IPS-18a (cell line): ENCODE data around the gene GLP1R.

ENCODE experiments used
- H3K27ac ChIP-seq: one replicate; pipeline ENCODE4 v1.5.1; 2013; ENCODE audit warnings: low read length
- H3K27me3 ChIP-seq: one replicate; pipeline ENCODE4 v1.6.1; 2013; ENCODE audit warnings: mild to moderate bottlenecking, low read length; ENCODE audit not compliant: control insufficient read depth, insufficient read depth
- H3K36me3 ChIP-seq: one replicate; pipeline ENCODE4 v1.6.1; 2013; ENCODE audit warnings: low read depth, low read length; ENCODE audit not compliant: control insufficient read depth
- H3K4me1 ChIP-seq: one replicate; pipeline ENCODE4 v1.6.1; 2013; ENCODE audit warnings: low read depth, low read length; ENCODE audit not compliant: control insufficient read depth
- H3K4me3 ChIP-seq: one replicate; pipeline ENCODE4 v1.5.1; 2013; ENCODE audit warnings: low read length
- H3K9ac ChIP-seq: one replicate; pipeline ENCODE4 v1.6.1; 2013; ENCODE audit warnings: mild to moderate bottlenecking, low read length, moderate library complexity
- H3K9me3 ChIP-seq: one replicate; pipeline ENCODE4 v1.6.1; 2013; ENCODE audit warnings: low read depth, low read length; ENCODE audit not compliant: control insufficient read depth

The GLP1R gene

DNA sequence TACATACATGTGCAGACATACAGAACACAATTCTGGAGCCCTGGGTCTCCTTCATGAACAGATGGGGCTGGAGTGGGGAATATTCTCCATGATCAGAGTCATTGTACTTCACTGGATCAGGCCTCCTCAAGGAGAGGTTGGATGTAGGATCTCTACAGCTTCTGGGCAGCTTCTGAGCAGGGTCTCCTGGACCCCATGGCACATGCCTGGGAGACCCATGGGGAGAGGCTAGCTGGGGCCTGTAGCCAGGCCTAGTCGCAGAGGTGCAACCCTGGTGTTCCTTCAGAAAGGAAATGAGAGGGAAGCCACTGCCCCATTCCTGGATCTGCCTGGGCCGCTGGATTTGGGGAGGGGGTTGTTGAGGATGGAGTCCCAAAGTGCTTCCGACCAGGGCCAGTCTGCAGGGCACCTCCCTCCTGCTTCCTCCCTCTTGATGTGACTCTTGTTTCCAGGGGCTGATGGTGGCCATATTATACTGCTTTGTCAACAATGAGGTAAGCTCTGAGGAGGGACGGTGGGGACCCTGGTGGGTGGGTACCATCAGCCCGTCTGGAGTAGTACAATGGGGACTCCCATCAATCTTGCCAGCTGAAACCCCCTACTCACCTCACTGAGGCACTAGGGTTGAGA lies 31.8 kb downstream of the GLP1R start:
- H3K9ac ChIP-seq = no peak overlapping the region
- H3K9me3 ChIP-seq = no peaks in the 10 kb centered on the region
- H3K36me3 ChIP-seq = no peaks in the 10 kb centered on the region
- no peaks in the 10 kb centered on the region for H3K4me1 ChIP-seq
- no peak overlapping the region for H3K27ac ChIP-seq
- no peaks in the 10 kb centered on the region for H3K27me3 ChIP-seq
- H3K4me3 ChIP-seq = no peak overlapping the region

DNA sequence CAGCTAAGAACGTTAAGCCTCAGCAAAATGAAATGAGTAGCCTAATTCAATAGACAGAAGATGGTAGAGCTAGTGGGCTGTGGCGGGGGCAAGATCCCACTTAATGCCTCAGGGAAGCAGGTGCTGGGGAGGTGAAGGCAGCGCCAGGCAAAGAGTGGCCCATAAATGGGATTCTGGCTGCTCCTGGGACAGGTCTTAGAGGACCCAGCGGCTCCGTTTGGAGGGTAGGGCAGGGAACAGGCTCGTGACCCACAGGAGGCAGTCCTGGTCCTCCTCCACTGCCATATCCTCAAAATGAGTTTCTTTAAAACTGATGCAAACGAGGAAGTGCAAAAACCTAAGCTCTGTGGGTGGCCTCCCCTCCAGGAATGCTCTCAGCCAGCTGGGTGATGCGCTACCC lies 33.7 kb downstream of the GLP1R start:
- no peak overlapping the region for H3K9ac ChIP-seq
- no peaks in the 10 kb centered on the region for H3K36me3 ChIP-seq
- H3K27ac ChIP-seq = no peak overlapping the region
- no peaks in the 10 kb centered on the region for H3K9me3 ChIP-seq
- no peaks in the 10 kb centered on the region for H3K27me3 ChIP-seq
- peaks cover under 1% of the 10 kb centered on the region for H3K4me1 ChIP-seq
- H3K4me3 ChIP-seq = no peak overlapping the region

DNA sequence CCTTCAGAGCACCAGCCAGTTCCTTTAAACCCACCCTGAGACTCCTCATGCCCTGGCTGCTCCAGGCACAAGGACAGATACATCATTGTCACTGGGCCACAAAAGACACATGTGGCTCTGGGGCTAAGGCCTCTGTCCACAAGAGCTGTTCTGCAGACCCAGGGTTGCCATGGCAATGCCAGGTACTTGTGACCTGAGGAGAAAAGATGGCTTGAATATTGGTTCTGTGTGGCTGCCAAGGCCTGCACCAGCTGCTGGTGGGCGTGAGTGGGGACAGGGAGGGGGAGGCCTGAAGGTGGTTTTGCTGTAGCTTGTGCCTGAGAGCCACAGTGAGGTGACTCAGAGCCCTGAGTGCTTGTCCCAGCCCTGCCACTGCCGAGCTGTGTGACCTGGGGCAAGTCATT lies 34.7 kb downstream of the GLP1R start:
- Histone ChIP-seq H3K27me3 (no peaks in the 10 kb centered on the region), H3K9ac (no peak overlapping the region), H3K4me1 (peaks cover 10% of the 10 kb centered on the region), H3K36me3 (no peaks in the 10 kb centered on the region), H3K27ac (no peak overlapping the region), H3K4me3 (no peak overlapping the region), H3K9me3 (no peaks in the 10 kb centered on the region)

DNA sequence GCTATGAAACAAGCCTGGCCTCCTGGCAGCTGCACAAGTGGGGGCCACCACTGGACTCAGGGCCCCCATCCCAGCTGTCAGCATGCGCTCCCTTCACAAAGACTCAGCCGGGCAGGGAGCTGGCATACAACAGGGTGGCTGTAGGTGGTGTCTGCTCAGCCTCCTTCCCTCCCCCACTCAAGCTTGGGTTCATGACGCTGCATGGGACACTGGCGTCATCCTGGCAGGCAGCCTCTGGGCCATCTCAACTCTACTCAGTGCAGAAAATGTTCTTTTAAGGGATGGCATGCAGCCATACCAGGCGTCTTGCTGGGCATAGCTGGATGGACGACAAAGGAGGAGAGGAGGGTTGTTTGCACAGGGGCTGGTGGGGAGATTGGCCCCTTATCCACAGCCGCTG lies 35.9 kb downstream of the GLP1R start:
- peaks cover 22% of the 10 kb centered on the region for H3K4me1 ChIP-seq
- H3K36me3 ChIP-seq = no peaks in the 10 kb centered on the region
- no peaks in the 10 kb centered on the region for H3K27me3 ChIP-seq
- H3K27ac ChIP-seq = no peak overlapping the region
- no peak overlapping the region for H3K9ac ChIP-seq
- no peak overlapping the region for H3K4me3 ChIP-seq
- H3K9me3 ChIP-seq = no peaks in the 10 kb centered on the region

DNA sequence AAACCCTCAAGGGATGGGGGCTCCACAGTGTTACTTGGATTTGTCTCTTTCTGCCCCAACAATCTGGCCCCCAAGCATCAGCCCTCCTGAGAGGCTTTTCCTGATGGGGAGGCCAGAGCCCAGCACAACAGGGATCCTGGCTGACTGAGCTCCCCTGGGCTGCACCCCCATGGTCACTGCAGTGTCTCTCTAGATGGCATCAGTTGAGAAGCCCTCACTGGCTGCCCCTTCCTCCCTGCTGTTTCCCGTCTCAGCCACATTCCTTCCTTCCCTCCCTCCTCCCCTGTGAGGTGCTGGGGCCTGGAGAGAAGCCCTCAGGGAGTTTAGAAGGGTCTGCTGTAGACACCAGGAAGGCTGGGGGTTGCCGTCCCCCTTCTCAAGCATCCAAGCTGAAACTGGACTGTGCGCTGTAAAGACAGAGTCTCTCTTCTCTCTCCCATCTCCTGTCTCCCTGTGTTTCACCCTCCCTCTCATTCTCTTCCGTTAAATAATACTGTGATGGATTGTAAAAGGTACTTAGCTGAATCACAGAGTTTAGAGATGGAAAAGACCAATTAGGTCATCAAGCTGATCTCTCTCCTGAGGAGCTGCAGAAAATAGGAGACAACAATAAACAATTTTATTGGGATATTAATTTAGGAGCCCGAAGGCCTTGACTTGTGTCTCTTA lies 36.7 kb downstream of the GLP1R start:
- H3K27me3 ChIP-seq = no peaks in the 10 kb centered on the region
- H3K36me3 ChIP-seq = no peaks in the 10 kb centered on the region
- H3K4me1 ChIP-seq = peaks cover 22% of the 10 kb centered on the region
- H3K9me3 ChIP-seq = no peaks in the 10 kb centered on the region
- no peak overlapping the region for H3K4me3 ChIP-seq
- no peak overlapping the region for H3K9ac ChIP-seq
- H3K27ac ChIP-seq = no peak overlapping the region

DNA sequence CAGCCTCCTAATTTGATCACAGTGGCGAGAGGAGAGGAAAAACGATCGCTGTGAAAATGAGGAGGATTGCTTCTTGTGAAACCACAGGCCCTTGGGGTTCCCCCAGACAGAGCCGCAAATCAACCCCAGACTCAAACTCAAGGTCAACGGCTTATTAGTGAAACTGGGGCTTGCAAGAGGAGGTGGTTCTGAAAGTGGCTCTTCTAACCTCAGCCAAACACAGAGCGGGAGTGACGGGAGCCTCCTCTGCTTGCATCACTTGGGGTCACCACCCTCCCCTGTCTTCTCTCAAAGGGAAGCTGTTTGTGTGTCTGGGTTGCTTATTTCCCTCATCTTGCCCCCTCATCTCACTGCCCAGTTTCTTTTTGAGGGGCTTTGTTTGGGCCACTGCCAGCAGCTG lies 37.7 kb downstream of the GLP1R start:
- no peaks in the 10 kb centered on the region for H3K9me3 ChIP-seq
- H3K4me1 ChIP-seq = peaks cover 24% of the 10 kb centered on the region
- H3K27ac ChIP-seq = no peak overlapping the region
- H3K27me3 ChIP-seq = no peaks in the 10 kb centered on the region
- H3K9ac ChIP-seq = no peak overlapping the region
- H3K4me3 ChIP-seq = no peak overlapping the region
- H3K36me3 ChIP-seq = no peaks in the 10 kb centered on the region

DNA sequence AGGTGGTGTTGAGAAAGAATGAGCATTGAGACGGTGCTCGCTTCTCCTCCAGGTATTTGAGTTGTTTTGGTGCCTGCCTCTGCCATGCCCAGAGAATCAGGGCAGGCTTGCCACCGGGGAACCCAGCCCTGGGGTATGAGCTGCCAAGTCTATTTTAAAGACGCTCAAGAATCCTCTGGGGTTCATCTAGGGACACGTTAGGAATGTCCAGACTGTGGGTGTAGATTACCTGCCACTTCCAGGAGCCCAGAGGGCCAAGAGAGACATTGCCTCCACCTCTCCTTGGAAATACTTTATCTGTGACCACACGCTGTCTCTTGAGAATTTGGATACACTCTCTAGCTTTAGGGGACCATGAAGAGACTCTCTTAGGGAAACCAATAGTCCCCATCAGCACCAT lies 38.1 kb downstream of the GLP1R start:
- Histone ChIP-seq H3K4me1 (peaks cover 28% of the 10 kb centered on the region), H3K9ac (no peak overlapping the region), H3K4me3 (no peak overlapping the region), H3K27me3 (no peaks in the 10 kb centered on the region), H3K36me3 (no peaks in the 10 kb centered on the region), H3K27ac (no peak overlapping the region), H3K9me3 (no peaks in the 10 kb centered on the region)

DNA sequence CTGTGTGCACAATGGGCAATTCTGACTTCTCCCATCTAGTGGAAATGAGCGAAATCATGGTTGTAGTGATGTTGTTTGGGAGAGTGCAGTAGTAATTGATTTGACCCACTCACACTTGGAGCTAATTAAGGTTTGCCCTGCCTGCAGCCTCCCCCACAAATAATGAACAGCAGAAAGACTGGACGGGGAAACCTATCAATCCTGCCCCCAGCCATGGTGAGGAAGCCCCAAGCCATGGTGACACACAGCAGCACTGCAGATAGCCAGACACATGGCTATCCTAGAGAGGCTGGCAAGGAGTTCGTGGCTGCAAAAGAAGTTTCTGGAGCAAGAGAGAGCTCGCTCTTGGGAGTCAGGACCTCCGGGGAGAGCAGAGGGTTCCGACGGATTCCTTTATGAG lies 38.6 kb downstream of the GLP1R start:
- Histone ChIP-seq H3K27ac (no peak overlapping the region), H3K9me3 (no peaks in the 10 kb centered on the region), H3K9ac (no peak overlapping the region), H3K36me3 (no peaks in the 10 kb centered on the region), H3K4me3 (no peak overlapping the region), H3K4me1 (peaks cover 33% of the 10 kb centered on the region), H3K27me3 (no peaks in the 10 kb centered on the region)

DNA sequence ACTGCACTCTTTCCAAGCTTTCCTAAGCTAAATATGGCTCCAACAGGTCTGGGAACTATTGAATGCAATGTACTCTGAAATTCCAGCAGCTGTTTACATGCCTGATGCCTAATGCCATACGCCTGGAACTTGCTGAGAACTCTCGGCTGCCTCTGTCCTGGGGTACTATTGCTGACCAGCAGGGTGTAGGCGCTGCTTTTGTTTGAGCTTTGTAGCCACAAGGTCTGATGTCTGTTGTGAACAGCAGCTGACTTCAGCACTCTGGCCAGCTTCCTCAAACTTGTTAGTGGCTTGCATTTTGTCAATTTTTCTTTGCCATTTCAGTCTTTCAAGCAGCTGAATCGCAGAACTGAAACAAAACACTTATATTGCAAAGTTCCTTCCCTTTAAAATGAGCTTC lies 39.8 kb downstream of the GLP1R start:
- Histone ChIP-seq H3K27me3 (no peaks in the 10 kb centered on the region), H3K9me3 (no peaks in the 10 kb centered on the region), H3K27ac (no peak overlapping the region), H3K9ac (no peak overlapping the region), H3K4me3 (no peak overlapping the region), H3K36me3 (no peaks in the 10 kb centered on the region), H3K4me1 (peaks cover 34% of the 10 kb centered on the region)

DNA sequence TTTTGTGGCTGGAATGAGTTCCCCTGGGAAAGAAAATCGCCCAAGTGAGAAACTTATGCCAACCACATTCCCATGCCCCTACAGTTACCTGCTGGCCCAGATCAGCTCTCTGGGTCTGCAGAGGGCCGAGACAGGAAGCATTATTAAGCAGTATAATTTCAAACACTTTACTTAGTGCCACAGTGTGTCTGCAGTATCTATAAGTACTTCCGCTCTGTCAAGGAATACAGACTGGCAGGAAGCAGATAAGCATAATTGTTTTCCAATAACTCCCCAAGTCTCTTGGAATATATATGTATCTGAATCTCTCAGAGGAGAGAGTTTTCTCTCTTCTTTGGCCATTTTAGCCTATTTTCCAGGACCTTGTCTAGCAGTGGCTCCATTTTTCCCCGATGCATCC lies 41.5 kb downstream of the GLP1R start:
- no peak overlapping the region for H3K27ac ChIP-seq
- no peak overlapping the region for H3K9ac ChIP-seq
- H3K9me3 ChIP-seq = no peaks in the 10 kb centered on the region
- H3K4me3 ChIP-seq = no peak overlapping the region
- no peaks in the 10 kb centered on the region for H3K36me3 ChIP-seq
- no peaks in the 10 kb centered on the region for H3K27me3 ChIP-seq
- H3K4me1 ChIP-seq = peaks cover 34% of the 10 kb centered on the region

DNA sequence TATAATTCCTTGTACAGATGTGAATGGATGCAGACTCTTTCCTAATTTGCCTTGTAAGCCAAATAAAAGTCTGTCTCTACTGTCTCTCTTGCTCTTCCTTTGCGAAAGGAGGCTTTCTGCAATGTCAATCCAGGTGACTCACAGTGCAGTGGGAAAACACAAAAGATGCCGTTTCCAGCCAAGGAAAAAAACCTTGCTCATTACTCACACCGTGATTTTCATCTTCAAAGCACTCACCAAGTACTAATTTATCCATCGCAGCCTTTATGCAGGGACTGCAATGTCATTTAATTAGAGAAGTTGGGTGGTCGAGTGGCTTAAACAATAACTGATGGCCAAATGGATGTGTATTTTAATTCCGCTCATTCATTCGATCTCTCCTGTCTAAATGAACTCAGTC lies 42.6 kb downstream of the GLP1R start:
- Histone ChIP-seq H3K27ac (no peak overlapping the region), H3K9me3 (no peaks in the 10 kb centered on the region), H3K27me3 (no peaks in the 10 kb centered on the region), H3K4me1 (peaks cover 34% of the 10 kb centered on the region), H3K9ac (no peak overlapping the region), H3K4me3 (no peak overlapping the region), H3K36me3 (no peaks in the 10 kb centered on the region)

DNA sequence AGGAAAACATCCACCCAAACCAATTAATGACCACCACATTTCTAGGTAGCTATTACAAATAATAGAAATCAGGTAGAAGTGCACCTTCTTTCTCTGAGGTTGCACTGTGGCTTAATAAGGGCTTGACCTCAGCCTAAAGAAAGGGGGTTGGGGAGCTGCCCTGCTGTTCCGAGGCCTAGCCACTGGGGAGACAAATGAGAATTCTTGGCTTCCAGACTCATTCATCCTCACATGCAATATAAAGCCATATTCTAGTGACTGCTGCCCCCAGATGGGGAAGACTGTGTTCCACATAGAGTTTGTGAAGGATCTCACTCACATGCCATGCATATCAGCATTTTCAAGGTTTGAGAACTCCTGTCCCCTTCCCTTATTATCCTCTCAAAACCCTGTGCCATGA lies 43.5 kb downstream of the GLP1R start:
- H3K9me3 ChIP-seq = no peaks in the 10 kb centered on the region
- H3K36me3 ChIP-seq = no peaks in the 10 kb centered on the region
- H3K4me3 ChIP-seq = no peak overlapping the region
- no peak overlapping the region for H3K9ac ChIP-seq
- H3K4me1 ChIP-seq = peaks cover 34% of the 10 kb centered on the region
- no peak overlapping the region for H3K27ac ChIP-seq
- no peaks in the 10 kb centered on the region for H3K27me3 ChIP-seq
